ENCODE measurements around the gene PGRMC2. TPM values are rescaled to one million over a fixed set of nuclear protein-coding genes. Genes with fewer than 3 reads are reported as not detected.

The PGRMC2 gene
- polyA plus RNA-seq, 3 donors = 6.3 to 13.9 (median 7.3) TPM

DNA sequence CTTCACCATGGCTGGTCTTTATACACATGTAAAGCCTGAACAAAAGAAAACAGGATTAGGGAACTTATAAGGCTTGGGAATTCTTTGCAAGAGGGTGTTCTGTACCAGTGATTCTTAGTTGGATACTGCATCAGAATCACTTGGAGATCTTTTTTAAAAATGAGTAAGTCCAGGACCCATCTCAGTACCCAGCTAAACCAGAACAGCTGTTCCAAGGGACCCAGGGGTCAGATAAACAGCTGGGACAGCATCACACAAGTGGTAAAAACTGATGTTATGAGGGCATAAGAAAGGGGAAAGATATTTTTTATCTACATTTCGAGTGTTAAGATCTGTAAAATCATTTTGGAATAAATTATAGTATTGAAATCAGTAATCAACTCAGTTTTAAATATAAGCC is 16.1 kb downstream of the PGRMC2 start:
- peaks cover 23 to 28% of the 10 kb centered on the region in 2 donors for H3K36me3 Mint-ChIP-seq
- peak overlapping the region in 2 of 7 donors; percentile 54 for H3K27ac Mint-ChIP-seq
- no peak overlapping the region for H3K4me3 Mint-ChIP-seq
- no peaks in the 10 kb centered on the region for H4K20me1 ChIP-seq (ENCODE audit: insufficient read depth, low read length)
- TF ChIP-seq CTCF (IDR thresholded peaks at IDR 0.05) = no peak
- no CpG with 5 or more reads among the region's 1 CpG for WGBS (ENCODE audit: insufficient coverage)
- H3K27me3 Mint-ChIP-seq (ENCODE audit: low read depth in 3 of 3) = peaks cover 0 to 1% (median 0%) of the 10 kb centered on the region in 3 donors
- intact Hi-C loops (cut with micrococcal nuclease) = no loop called here
- H3K9me3 Mint-ChIP-seq = peaks cover 0 to 5% (median 0%) of the 10 kb centered on the region in 7 donors
- no peaks in the 10 kb centered on the region for H3K27me3 ChIP-seq (ENCODE audit: control insufficient read depth in 2 of 2, insufficient read depth in 2 of 2, low read length in 2 of 2)
- no peak overlapping the region for H3K4me2 ChIP-seq (replicated peaks; ENCODE audit: extremely low read depth, low read length, poor library complexity, severe bottlenecking)
- no peak overlapping the region for H3K27ac ChIP-seq (ENCODE audit: low read depth in 1 of 2, low read length in 2 of 2)
- H3K9ac ChIP-seq (ENCODE audit: insufficient read depth, low read length, poor library complexity, severe bottlenecking) = no peak overlapping the region
- no peak overlapping the region for H2AFZ ChIP-seq (ENCODE audit: insufficient read depth, low read depth, low read length, poor library complexity, severe bottlenecking)
- H3K79me2 ChIP-seq (ENCODE audit: insufficient read depth, low read length) = peaks cover 19% of the 10 kb centered on the region
- peaks cover 20 to 31% of the 10 kb centered on the region in 2 donors for H3K36me3 ChIP-seq (replicated peaks in 1 of 2; ENCODE audit: control insufficient read depth in 1 of 2, insufficient read depth in 2 of 2, low read length in 2 of 2)
- H3K4me1 ChIP-seq (ENCODE audit: control insufficient read depth in 1 of 2, insufficient read depth in 2 of 2, low read length in 2 of 2) = no peaks in the 10 kb centered on the region
- DNase-seq = no peak
- no peak overlapping the region for H3K4me3 ChIP-seq (replicated peaks in 1 of 3; ENCODE audit: low read depth in 2 of 3, low read length in 3 of 3)
- H3K4me1 Mint-ChIP-seq = no peaks in the 10 kb centered on the region
- H3K9me3 ChIP-seq (replicated peaks in 1 of 2; ENCODE audit: control insufficient read depth in 1 of 2, insufficient read depth in 1 of 2, low read length in 2 of 2) = peaks cover 0 to under 1% of the 10 kb centered on the region in 2 donors

DNA sequence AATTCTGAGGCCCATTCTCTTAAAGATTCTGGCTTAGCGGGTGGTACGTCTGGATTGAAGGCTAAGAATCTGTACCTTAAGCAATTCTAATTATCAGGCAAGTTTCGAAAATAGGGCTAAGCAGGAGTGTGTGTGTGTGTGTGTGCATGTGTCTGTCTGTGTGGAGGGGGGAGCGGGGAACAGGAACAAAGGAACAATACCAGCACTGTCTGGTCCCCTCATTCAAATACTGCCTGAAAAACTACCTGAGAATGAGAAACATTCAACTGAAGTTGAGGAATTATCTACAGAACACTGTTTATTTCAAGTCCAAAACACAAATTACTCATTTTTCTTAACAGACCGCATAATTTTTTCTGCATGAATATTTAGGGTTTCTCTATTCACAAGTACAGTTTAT is 18.6 kb downstream of the PGRMC2 start:
- peaks cover 19 to 22% of the 10 kb centered on the region in 2 donors for H3K9me3 ChIP-seq (replicated peaks in 1 of 2; ENCODE audit: control insufficient read depth in 1 of 2, insufficient read depth in 1 of 2, low read length in 2 of 2)
- Mint-ChIP-seq H3K27me3 (ENCODE audit: low read depth in 3 of 3) (peaks cover 0 to 1% (median 0%) of the 10 kb centered on the region in 3 donors), H3K36me3 (peaks cover 23% of the 10 kb centered on the region in 2 donors), H3K27ac (peak overlapping the region in 1 of 7 donors; percentile 41), H3K4me1 (no peaks in the 10 kb centered on the region), H3K9me3 (peaks cover 12 to 26% (median 21%) of the 10 kb centered on the region in 7 donors), H3K4me3 (no peak overlapping the region)
- no peak for TF ChIP-seq CTCF (IDR thresholded peaks at IDR 0.05)
- DNase-seq = no peak
- H3K9ac ChIP-seq (ENCODE audit: insufficient read depth, low read length, poor library complexity, severe bottlenecking) = no peak overlapping the region
- H3K27me3 ChIP-seq (ENCODE audit: control insufficient read depth in 2 of 2, insufficient read depth in 2 of 2, low read length in 2 of 2) = no peaks in the 10 kb centered on the region
- no peak overlapping the region for H3K4me2 ChIP-seq (replicated peaks; ENCODE audit: extremely low read depth, low read length, poor library complexity, severe bottlenecking)
- no peak overlapping the region for H2AFZ ChIP-seq (ENCODE audit: insufficient read depth, low read depth, low read length, poor library complexity, severe bottlenecking)
- H3K4me3 ChIP-seq (replicated peaks in 1 of 3; ENCODE audit: low read depth in 2 of 3, low read length in 3 of 3) = no peak overlapping the region
- no peak overlapping the region for H3K27ac ChIP-seq (ENCODE audit: low read depth in 1 of 2, low read length in 2 of 2)
- H3K36me3 ChIP-seq (replicated peaks in 1 of 2; ENCODE audit: control insufficient read depth in 1 of 2, insufficient read depth in 2 of 2, low read length in 2 of 2) = peaks cover 20 to 31% of the 10 kb centered on the region in 2 donors
- H4K20me1 ChIP-seq (ENCODE audit: insufficient read depth, low read length) = no peaks in the 10 kb centered on the region
- intact Hi-C loops (cut with micrococcal nuclease) = no loop called here
- H3K4me1 ChIP-seq (ENCODE audit: control insufficient read depth in 1 of 2, insufficient read depth in 2 of 2, low read length in 2 of 2) = no peaks in the 10 kb centered on the region
- H3K79me2 ChIP-seq (ENCODE audit: insufficient read depth, low read length) = peaks cover 3% of the 10 kb centered on the region
- no CpG with 5 or more reads among the region's 5 CpGs for WGBS (ENCODE audit: insufficient coverage)

Data from CD14-positive monocyte (primary cell).